Smooth muscle cell (in vitro differentiated cells): ENCODE data around the gene GALNTL6. TPM values are rescaled to one million over a fixed set of nuclear protein-coding genes. Genes with fewer than 3 reads are reported as not detected.

Experiments
- DNase-seq: peaks from one replicate; lab custom pipeline; 2025; ENCODE audit not compliant: unreplicated experiment; lab: John Stamatoyannopoulos, UW
- H2AFZ ChIP-seq: fragments of 200-600 bp; sonication (generic); 2 replicates; pipeline ENCODE4 v1.6.0; 2016; ENCODE audit warnings: antibody characterized with exemption, low read depth, mild to moderate bottlenecking
- H3F3A ChIP-seq: fragments of 200-600 bp; sonication (generic); 2 replicates; pipeline ENCODE4 v1.6.0; 2017; ENCODE audit warnings: antibody characterized with exemption, low read depth
- H3K27ac ChIP-seq: fragments of 200-600 bp; sonication (generic); 2 replicates; pipeline ENCODE4 v1.5.1; 2016; ENCODE audit warnings: low read depth, mild to moderate bottlenecking
- H3K27me3 ChIP-seq: fragments of 200-600 bp; sonication (generic); 2 replicates; pipeline ENCODE4 v1.6.1; 2016; ENCODE audit warnings: low read depth, mild to moderate bottlenecking
- H3K36me3 ChIP-seq: fragments of 200-600 bp; sonication (generic); 2 replicates; pipeline ENCODE4 v1.5.1; 2016; ENCODE audit warnings: low read depth
- H3K4me1 ChIP-seq: fragments of 200-600 bp; sonication (generic); 2 replicates; pipeline ENCODE4 v1.5.1; 2016; ENCODE audit warnings: low read depth
- H3K4me2 ChIP-seq: fragments of 200-600 bp; sonication (generic); 2 replicates; pipeline ENCODE4 v1.6.0; 2016; ENCODE audit warnings: mild to moderate bottlenecking
- H3K4me3 ChIP-seq: fragments of 200-600 bp; sonication (generic); 2 replicates; pipeline ENCODE4 v1.5.1; 2016; ENCODE audit warnings: mild to moderate bottlenecking
- H3K79me2 ChIP-seq: fragments of 200-600 bp; sonication (generic); 2 replicates; pipeline ENCODE4 v1.6.0; 2016; ENCODE audit warnings: low read depth, mild to moderate bottlenecking
- H3K9ac ChIP-seq: fragments of 200-600 bp; sonication (generic); 2 replicates; pipeline ENCODE4 v1.6.0; 2016; ENCODE audit warnings: low read depth
- H3K9me3 ChIP-seq: fragments of 200-600 bp; sonication (generic); replicated peaks from 2 replicates; pipeline ENCODE4 v1.5.1; 2016; ENCODE audit warnings: low read depth
- H4K20me1 ChIP-seq: fragments of 200-600 bp; sonication (generic); 2 replicates; pipeline ENCODE4 v1.6.0; 2016; ENCODE audit warnings: low read depth
- WGBS: methylation state at CpG from one replicate; pipeline ENCODE4 v1.1.7; 2016; ENCODE audit warnings: low lambda C conversion rate; 5-methylcytosine and 5-hydroxymethylcytosine counted together
- polyA plus RNA-seq: library from polyadenylated mRNA; unstranded; fragments of >200 nt; fragmentation: Nextera tagmentation; extraction: Ambion mirVana; gene quantifications from 2 replicates; pipeline ENCODE4 v1.2.1, GENCODE V29; 2016
- total RNA-seq: library from RNA; depleted of rRNA; stranded (reverse); fragments of >200 nt; gene quantifications from 2 replicates; pipeline ENCODE4 v1.2.3, GENCODE V29; 2014
- TF ChIP-seq, protein P1 (sequence below): fragments of 200-600 bp; sonication (generic); IDR thresholded peaks from 2 replicates; pipeline ENCODE4 v1.5.1; 2017; ENCODE audit warnings: borderline replicate concordance, mild to moderate bottlenecking, antibody characterized with exemption; ENCODE audit not compliant: insufficient read depth, poor library complexity, severe bottlenecking

Gene GALNTL6
- total and polyA plus RNA-seq, 2 experiments from 2014 or later = 0.18 to 1.3 TPM

DNA sequence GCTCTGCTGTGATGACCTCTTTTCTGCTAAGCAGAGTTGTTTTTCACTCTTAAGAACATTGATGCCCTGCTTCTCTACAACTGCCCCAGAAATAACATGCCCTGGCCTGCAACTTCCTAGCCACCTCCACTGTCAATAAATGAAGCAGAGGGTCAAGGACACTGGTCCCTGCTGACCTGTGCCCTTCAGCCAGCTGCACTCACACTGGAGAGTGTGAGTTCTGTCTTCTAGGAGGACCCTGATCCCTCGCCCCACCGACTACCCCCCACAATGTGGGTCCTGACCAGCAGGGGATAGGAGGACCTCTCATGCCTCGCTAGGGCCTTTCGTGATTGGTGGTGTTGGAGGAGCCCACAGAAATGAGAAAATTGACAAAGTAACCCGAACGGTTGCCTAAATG, 947.3 kb downstream of the GALNTL6 start:
- Histone ChIP-seq H3K79me2 (no peaks in the 10 kb centered on the region), H3K4me2 (no peak overlapping the region), H3K27ac (no peak overlapping the region), H3K36me3 (no peaks in the 10 kb centered on the region), H3K4me1 (no peaks in the 10 kb centered on the region), H3K4me3 (no peak overlapping the region), H3K9ac (no peak overlapping the region), H3K27me3 (no peaks in the 10 kb centered on the region), H4K20me1 (no peaks in the 10 kb centered on the region), H3K9me3 (no peaks in the 10 kb centered on the region), H3F3A (no peaks in the 10 kb centered on the region), H2AFZ (no peak overlapping the region)
- TF ChIP-seq, protein P1, sequence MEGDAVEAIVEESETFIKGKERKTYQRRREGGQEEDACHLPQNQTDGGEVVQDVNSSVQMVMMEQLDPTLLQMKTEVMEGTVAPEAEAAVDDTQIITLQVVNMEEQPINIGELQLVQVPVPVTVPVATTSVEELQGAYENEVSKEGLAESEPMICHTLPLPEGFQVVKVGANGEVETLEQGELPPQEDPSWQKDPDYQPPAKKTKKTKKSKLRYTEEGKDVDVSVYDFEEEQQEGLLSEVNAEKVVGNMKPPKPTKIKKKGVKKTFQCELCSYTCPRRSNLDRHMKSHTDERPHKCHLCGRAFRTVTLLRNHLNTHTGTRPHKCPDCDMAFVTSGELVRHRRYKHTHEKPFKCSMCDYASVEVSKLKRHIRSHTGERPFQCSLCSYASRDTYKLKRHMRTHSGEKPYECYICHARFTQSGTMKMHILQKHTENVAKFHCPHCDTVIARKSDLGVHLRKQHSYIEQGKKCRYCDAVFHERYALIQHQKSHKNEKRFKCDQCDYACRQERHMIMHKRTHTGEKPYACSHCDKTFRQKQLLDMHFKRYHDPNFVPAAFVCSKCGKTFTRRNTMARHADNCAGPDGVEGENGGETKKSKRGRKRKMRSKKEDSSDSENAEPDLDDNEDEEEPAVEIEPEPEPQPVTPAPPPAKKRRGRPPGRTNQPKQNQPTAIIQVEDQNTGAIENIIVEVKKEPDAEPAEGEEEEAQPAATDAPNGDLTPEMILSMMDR = no peak
- no peak for DNase-seq
- 92% methylated on average over 6 of the region's 6 CpGs for WGBS

DNA sequence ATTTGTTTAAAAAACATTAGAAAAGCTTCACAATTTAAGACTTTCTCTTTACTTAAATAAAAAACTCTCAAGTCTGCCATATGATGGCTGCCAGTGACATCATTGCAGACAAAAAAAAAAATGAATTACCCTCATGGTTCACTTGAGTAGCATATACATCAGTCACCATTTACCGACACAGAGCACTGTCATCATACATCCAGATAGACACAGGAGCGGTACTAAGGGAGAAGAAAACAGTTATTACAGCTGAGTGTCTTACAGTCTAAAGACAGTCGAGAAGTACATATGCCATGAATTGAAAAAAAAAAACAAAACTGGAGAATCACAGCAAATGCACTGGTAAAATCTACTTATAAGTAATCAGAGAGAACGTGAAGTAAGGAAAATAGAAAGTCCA, 949.7 kb downstream of the GALNTL6 start:
- no peak overlapping the region for H3K9ac ChIP-seq
- H3F3A ChIP-seq = no peaks in the 10 kb centered on the region
- H3K27me3 ChIP-seq = no peaks in the 10 kb centered on the region
- DNase-seq = no peak
- no peak overlapping the region for H3K4me3 ChIP-seq
- no peaks in the 10 kb centered on the region for H4K20me1 ChIP-seq
- H3K79me2 ChIP-seq = no peaks in the 10 kb centered on the region
- no peaks in the 10 kb centered on the region for H3K9me3 ChIP-seq
- H3K4me1 ChIP-seq = no peaks in the 10 kb centered on the region
- no peak overlapping the region for H3K27ac ChIP-seq
- WGBS = 93% methylated on average over 4 of the region's 4 CpGs
- no peak overlapping the region for H3K4me2 ChIP-seq
- H3K36me3 ChIP-seq = no peaks in the 10 kb centered on the region
- TF ChIP-seq, protein P1 = no peak
- no peak overlapping the region for H2AFZ ChIP-seq

- Histone ChIP-seq H3K36me3 (no peaks in the 10 kb centered on the region), H2AFZ (no peak overlapping the region), H3K9me3 (no peaks in the 10 kb centered on the region), H3K9ac (no peak overlapping the region), H3K27ac (no peak overlapping the region), H3K27me3 (no peaks in the 10 kb centered on the region), H3K79me2 (no peaks in the 10 kb centered on the region), H3K4me2 (no peak overlapping the region), H4K20me1 (no peaks in the 10 kb centered on the region), H3K4me3 (no peak overlapping the region), H3K4me1 (no peaks in the 10 kb centered on the region), H3F3A (no peaks in the 10 kb centered on the region)
- DNase-seq = no peak
- TF ChIP-seq, protein P1 = no peak
Observed at GRCh38 chr4:172770787-172771186, 957.6 kb downstream of the GALNTL6 start.

DNA sequence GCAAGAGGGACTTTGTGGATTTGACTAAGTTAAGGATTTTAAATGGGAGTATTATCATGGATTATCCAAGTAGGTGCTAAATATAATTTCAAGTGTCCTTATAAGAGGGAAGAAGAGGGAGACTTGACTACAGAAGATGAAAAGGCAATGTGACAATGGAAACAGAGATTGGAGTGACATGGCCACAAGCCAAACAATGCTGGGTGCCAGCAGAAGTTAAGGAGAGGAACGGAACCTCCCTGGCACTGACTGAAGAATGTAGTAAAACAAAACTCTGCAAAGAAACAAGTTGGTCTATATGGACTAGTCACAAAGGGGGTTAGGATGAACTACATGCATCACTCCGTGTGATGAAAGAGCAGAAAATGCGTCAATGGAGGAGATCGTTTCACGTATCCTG, 959.6 kb downstream of the GALNTL6 start:
- H3K36me3 ChIP-seq = no peaks in the 10 kb centered on the region
- H3F3A ChIP-seq = no peaks in the 10 kb centered on the region
- no peaks in the 10 kb centered on the region for H3K9me3 ChIP-seq
- no peak overlapping the region for H3K9ac ChIP-seq
- DNase-seq = no peak
- no peaks in the 10 kb centered on the region for H4K20me1 ChIP-seq
- H3K79me2 ChIP-seq = no peaks in the 10 kb centered on the region
- no peaks in the 10 kb centered on the region for H3K27me3 ChIP-seq
- no peak overlapping the region for H3K4me2 ChIP-seq
- H2AFZ ChIP-seq = no peak overlapping the region
- no peak overlapping the region for H3K27ac ChIP-seq
- 70% methylated on average over 5 of the region's 5 CpGs for WGBS
- TF ChIP-seq, protein P1 = no peak
- no peaks in the 10 kb centered on the region for H3K4me1 ChIP-seq
- H3K4me3 ChIP-seq = no peak overlapping the region
